Erythroblast (primary cell): Measurements from ENCODE around the gene FUT8.

Source experiments
- GATA1 ChIP-seq: IDR thresholded peaks from 2 replicates; pipeline ENCODE4 v1.6.1; 2011; ENCODE audit warnings: low read depth, mild to moderate bottlenecking, control low read depth, low read length, moderate library complexity
- POLR2A ChIP-seq: IDR thresholded peaks from 2 replicates; pipeline ENCODE4 v1.6.1; 2011; ENCODE audit warnings: mild to moderate bottlenecking, low read length

GRCh38 chr14:65703521-65703920 is 291.0 kb downstream of the FUT8 start:
- TF ChIP-seq POLR2A: no peak
- no peak for TF ChIP-seq GATA1
